CD1c-positive myeloid dendritic cell (primary cell): ENCODE results near the gene DDTL.
"Not testable (repeated sequence)": the region's sequence is repeated elsewhere in the genome, so short reads cannot be mapped to it uniquely, and the experiment has no call there.

Experiments used
- DNase-seq: peaks from one replicate; pipeline ENCODE4 v3.0.0-alpha.2; 2016; ENCODE audit errors: extremely low spot score

Gene DDTL

DNA sequence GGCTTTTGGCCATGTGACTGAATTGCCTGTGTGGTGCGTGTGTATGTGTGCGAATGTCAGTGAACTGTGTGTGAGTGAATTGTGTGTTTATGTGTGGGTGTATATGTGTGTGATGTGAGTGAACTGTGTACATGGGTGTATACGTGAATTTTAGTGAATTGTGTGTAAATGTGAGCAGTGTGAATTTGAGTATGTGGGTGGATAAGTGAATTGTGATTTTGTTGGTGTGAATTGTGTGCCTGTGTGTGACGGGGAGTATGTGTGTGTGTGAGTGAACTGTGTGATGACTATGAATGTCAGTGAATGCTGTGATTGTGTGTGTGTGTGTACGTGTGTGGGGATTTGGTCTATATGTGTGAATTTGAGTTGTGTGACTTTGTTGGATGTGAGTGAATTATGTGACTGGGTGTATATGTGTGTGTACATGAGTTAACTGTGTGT lies 3.5 kb downstream of the DDTL start:
- DNase-seq, result no peak

DNA sequence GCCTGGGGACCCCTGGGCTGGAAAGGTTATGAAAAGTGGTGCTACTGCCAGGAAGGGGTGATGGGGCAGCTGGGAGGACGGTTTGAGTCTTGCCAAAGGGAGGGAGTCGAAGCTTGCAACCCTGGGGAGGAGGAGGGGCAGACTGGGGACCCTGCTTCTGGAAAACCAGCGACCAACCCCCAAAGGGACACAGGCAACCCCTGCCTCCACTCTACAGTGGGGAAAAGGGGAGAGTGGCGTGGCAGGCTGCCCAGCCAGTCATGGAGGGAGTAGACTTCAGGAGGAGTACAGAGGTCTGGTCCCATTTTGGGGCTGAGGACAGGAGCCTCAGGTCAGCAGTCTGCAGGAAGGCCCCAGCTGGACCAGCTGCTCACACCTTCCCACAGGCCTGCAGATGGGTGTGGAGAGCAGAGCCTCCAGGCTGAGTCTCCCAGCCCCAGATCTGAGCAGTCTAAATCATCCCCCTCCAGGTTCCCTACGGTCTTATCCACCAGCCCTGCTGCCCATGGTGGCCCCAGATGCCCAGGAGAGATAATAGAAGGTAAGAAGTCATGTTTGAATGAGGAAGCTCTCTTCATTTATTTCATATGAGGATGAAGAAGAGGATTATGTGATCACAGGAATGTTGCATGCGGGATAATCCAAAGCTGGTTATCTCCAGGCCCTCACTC lies 4.3 kb downstream of the DDTL start:
- DNase-seq, result no peak

DNA sequence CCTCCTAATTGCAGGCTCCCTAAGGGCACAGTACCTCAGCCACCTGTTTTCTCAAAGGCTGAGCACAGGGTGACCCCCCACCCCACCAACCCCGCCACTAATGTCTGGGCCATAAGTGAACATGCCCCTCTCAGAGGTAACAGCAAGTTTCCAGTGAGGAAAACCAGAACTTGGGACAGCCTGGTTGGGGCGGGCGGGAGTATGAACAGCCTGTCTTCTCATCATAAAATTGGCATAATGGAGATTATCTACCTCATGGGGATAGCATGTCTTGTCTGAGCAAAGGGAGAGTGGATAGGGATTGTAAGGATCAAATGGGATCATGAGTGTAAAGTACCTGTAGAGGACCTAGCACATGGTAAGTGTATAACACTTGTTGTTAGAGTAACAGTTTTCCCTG lies 5.2 kb downstream of the DDTL start:
- not testable (repeated sequence) for DNase-seq

DNA sequence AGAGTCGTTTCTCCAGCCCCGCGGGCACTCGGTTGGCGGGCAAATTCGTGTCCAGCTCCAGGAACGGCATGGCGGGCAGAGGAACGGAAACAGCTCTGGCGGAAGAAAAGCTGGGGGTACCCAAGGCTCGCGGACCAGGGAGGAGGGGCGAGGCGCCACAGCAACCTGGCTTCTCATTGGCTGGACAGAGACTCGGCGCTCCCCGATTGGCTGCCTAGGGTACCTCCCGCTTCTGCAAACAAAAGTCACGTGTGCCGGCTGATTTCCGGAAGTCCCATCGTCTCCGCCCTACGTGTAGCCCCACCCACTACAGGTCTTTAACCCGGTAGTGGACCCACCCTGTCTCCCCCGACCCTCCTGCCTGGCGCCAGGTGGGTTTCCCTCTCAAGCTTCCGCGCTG lies 7.7 kb downstream of the DDTL start, which contains the start of gene DDT:
DDT (minus strand) TSS at position 97 of the 400 bp plus-strand sequence; CDS start at position 70, 27 bp downstream.
- DNase-seq, result not testable (repeated sequence)

DNA sequence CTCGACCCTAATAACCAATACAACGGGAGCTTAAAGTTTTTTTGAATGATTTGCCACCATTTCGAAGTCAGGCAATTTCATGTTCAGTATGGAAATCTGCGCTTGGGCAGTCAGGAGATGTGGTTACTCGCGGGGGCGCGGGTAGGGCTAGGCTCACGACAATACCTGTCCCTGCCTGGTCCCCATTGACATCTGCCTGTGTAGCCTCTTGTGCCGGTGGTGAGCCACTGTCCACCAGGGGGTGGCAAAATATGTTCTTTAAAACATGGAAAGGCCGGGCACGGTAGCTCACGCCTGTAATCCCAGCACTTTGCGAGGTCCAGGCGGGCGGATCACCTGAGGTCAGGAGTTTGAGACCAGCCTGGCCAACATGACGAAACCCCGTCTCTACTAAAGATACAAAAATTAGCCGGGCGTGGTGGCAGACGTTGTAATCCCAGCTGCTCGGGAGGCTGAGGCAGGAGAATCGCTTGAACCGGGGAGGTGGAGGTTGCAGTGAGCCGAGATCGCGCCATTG lies 8.2 kb downstream of the DDTL start:
- DNase-seq, result not testable (repeated sequence)

DNA sequence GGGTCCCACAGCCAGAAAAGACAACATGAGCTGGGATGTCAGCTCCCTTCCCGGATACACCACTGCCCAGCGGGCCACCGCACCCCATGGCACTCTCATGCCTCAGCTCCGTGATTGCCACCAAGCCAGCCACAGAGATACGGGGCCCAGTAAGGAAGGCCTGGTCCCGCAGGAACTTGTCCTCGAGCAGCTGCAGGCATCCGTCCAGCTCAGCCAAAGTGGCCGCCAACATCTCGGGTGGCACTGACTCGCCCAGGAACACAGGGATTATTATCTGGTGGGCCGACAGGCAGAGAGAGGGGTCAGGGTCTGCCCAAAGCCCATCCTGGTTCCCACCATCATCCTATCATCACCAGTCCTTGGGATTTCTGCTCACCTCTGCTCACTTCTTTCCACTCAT lies 10.6 kb downstream of the DDTL start:
- not testable (repeated sequence) for DNase-seq

DNA sequence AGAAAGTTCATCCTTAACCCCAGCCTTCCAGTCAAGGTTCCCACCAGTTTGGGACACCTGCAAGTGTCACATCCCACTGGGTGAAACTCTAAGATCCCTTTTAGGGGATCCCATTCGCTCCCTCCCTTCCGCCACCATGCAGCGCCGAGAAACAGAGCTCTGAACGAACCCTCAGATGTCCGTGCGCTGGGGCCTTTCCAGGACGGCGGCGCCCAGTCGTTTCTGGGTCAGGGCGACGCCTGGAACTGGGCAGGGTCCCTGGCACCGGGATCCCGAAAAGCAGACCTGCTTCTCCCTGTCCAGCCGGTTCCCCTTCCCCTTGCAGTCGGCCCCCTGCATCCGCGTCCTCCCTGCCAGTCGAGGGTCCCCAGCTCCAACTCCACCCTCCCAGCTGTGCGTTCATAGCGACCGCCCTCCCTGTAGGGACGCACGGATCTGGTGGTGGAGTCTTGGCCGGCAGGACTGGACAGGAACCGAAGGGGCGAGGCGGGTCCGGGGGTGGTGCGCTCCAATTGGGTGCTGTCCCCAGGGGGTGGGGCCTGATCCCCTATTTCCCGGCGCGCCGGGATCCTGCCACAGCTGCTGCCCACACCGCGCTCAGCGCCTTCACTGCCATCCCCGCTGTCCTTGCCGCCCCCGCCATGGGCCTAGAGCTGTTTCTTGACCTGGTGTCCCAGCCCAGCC lies 13.0 kb downstream of the DDTL start, which contains the start of gene GSTT2:
GSTT2 (plus strand) TSS at position 578 of the 684 bp plus-strand sequence.
- not testable (repeated sequence) for DNase-seq

DNA sequence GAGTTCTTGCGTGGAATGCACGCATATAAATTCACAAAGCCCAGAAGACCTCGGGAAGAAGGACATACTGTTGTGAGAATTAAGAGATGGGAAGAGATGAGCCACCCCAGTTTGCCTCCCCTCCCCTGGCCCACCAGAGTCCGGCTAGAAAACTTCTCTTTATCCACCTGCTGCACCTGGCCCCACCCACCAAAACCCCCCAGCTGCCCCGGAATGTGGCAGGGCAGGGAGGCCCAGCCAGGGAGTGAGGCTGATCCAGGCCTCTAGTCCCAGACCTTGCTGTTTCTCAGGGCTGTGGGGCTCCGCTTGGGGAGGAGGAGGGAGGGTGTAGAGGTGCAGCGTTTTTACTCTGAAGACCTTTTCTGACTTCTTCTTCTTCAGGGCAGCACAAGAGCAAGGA lies 13.9 kb downstream of the DDTL start:
- DNase-seq, result not testable (repeated sequence)

DNA sequence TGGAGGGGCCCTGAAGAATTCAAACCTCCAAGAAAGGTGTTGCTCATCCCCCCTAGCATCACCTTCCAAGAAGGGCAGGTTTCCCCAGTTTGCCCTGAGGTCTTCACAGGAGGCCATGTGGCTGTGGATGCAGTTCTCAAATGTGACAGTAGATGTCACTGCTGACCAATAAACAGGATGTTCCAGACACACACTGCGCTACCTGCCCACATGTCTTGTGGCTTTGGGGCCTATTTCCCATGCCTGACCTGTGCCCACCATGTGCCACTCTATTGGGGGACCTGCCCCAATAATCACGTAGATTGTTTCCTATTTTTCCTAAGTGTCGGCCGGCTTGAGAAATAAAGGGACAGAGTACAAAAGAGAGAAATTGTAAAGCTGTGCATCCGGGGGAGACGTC lies 17.7 kb downstream of the DDTL start:
- DNase-seq, result peak; percentile 22

DNA sequence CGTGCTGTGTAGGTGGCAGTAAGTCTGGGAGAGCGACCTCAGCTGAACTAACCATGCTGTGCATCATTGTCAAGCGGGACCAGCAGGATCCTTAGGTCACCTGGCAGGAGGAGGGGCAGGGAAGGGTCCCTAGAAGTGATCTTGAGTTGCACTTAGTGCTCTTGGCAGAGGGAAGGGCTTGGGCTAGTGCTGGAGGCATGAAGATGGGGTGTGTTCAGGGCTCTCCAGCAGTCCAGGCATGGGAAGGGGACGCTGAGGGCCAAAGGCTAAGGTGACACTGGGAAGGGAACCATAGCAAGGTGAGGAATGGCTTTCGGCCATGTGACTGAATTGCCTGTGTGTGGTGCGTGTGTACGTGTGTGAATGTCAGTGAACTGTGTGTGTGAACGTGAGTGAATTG lies 19.4 kb downstream of the DDTL start:
- DNase-seq, result not testable (repeated sequence)

DNA sequence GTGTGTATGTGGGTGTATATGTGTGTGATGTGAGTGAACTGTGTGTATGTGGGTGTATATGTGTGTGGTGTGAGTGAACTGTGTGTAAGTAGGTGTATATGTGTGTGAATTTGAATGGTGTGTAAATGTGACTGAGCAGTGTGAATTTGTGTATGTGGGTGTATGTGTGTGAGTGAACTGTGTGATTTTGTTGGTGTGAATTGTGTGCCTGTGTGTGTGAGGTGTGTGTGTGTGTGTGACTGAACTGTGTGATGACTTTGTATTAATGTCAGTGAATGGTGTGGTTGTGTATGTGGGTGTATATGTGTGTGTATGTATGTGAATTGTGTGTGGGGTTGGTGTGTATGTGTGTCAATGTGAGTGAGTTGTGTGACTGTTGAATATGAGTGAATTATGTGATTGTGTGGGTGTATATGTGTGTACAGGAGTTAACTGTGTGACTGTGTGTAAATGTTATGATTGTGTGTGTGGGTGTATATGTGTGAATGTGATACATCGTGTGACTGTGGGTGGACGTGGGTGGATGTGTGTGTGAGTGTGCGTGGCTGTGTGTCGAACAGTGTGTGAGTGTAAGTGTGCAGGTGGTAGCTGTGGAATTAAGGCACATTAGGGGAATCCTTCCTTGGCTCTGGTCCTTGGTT lies 20.0 kb downstream of the DDTL start:
- DNase-seq, result not testable (repeated sequence)

DNA sequence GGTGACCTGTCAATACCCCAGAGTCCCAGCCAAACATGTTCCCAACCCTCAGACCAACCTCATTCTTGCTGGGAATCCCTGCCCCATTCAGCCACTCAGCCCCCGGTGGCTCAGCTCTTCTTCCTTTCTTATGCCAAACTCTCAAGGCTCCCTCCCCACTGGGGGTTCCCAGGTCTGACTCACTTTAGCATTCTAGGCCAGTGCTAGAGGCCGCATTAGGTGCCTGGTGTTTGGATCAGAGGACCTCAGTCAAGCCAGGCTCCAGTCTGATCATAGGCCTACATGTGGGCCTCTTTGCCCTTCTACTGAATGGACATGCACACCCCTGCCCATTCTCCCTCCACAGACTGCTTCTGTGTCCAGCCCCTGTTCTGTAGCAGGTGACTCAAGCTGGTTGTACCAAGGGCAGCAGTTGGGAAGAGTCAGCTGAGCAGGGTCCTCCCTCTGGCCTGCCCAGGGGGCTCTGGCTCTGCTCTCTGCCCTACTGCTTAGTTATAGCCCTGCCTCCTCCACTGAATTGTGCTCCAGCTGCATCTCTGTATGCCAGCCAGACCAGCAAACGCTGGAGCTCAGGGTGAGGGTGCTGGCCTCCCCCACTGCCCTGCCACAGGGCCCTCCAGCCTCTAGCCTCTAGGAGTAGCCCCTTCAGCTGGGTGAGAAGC lies 23.0 kb downstream of the DDTL start:
- not testable (repeated sequence) for DNase-seq

DNA sequence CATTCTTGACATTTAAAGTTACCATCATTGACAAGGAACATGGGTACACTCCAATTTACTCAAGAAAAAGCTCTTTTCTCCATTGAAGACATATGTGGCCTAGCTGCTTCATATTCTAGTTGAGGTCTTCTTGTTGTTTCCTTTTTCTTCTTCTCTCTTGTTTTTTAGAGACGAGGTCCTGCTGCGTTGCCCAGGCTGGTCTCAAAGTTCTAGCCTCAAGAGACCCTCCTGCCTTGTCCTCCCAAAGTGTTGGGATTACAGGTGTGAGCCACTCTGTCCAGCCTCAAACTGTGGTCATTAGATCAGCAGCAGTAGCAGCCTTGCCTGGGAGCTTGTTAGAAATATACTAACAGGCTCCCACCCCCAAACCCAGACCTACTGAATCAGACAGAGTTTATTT lies 26.4 kb downstream of the DDTL start:
- DNase-seq, result not testable (repeated sequence)

DNA sequence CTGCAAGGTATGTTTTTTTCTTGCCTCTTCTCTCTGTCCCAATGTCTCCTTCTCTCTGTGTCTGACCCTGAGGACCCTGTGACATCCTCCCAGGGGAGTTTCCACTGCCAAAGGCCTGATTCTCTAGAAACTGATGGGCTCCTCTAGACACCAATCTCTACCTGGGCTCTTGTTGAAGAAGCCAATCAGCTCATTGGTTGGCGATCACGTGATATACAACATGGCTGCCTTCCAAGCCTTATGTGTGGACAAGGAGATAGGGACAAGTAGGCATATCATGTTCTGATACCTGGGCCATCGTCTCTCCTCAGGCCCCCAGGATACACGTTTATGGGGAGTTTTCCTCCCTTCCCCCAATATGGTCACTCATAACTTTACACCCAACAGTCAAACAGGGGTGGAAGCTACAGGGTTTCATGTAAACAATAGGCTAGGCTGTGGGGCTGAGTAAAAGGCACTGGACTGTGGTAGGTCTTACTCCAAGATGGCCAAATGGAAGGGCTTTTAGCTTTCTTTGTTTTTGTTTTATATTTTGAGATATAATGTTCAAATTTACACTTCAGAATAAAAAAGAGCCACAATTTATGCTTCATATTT lies 27.0 kb downstream of the DDTL start:
- DNase-seq, result not testable (repeated sequence)

DNA sequence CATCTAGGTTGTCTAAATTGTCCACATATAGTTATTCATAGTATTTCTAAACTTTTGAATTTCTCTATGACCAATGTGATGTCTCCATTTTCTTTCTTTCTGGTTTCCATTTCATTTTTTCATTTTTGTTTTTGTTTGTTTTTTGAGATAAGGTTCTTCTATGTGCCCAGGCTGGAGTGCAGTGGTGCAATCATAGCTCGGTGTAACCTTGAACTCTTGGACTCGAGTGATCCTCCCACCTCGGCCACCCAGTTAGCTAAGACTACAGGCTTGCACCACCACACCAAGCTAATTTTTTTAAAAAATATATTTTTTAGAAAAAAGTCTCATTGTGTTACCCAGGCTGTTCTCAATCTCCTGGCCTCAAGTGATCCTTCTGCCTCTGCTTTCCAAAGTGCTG lies 30.4 kb downstream of the DDTL start:
- DNase-seq, result no peak

DNA sequence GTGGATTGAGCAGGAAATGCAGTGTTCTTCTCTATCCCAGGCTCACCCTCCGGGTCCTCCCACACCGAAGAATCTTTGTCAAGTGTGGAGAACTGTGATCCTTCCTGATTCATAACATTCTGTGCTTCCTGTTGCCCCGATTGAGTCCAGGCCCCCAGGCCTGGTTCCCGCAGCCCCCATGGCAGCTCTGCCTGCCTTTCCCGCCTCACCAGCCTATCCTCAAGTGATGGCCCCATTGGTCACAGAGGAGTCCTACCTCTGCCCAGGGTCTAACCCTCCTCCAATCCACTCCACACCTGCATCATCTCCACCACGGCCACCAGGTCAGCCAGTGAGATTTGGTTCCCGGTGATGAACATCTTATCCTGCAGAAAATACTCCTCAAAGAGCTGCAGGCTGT lies 33.1 kb downstream of the DDTL start:
- DNase-seq, result not testable (repeated sequence)

DNA sequence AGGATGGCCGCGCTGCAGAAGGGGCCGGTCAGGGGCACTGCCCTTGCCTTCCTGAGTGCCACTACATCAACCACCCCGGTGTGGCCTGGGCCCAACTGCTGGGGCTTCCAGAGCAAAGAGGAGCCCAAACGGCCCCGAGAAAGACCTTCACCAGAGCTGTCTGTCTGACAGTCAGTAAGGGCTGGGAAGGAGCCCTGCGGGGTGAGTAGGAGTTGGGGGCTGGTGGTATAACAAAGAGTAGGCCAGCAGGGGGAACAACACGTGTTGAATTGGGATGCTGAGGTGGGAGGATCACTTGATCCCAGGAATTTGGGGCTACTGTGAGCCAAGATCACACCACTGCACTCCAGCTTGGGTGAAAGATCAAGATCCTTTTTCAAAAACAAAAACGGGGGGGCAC lies 34.6 kb downstream of the DDTL start:
- no peak for DNase-seq

DNA sequence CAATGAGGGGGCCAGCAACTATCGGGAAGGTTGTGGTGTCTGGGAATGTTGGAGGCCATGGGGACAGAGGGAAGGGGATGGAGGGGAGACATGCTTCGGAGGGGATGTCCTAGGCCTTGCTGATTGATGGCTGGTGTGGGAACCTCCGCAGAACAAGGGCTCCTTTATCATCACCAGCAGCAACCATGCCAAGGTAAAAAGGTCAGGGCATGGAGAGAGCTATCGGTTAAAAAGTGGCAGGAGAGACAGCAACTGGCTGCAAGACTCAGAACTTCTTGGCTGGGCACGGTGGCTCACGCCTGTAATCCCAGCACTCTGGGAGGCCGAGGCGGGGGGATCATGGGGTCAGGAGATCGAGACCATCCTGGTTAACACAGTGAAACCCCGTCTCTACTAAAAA lies 35.6 kb downstream of the DDTL start:
- DNase-seq, result no peak

DNA sequence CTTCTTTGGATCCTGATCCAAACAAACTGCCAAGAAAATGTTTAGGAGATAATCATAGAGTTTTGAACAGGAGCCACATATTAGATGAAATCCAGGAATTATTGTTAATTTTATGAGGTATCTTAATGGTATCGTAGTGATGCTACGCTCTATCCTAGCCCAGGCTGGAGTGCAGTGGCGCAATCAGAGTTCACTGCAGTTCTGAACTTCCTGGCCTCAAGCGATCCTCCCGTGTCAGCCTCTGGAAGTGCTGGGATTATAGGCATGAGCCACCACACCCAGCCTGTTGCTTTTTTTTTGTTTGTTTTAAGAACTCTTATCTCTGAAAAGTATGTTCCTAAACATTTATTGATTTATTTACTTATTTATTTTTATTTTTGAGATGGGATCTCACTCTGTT lies 36.2 kb downstream of the DDTL start:
- no peak for DNase-seq

DNA sequence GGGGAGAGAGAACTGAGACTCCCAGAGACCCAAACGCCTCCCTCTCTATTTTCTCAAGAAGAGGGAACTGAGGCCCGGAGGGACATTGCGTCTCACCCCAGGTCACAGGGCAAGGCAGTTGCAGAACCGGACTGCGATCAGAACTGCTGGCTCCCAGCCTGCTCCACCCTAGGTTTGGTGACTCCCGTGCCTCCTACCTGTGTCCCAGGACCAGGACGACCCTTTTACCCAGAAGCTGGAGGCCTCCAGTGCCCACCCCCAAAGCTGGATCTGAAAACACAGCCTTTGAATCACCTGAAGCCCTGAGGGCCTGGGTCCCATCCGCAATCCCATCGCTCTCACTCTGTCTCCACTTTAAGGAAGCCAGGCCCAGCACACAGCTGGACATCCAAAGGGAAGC lies 37.2 kb downstream of the DDTL start:
- DNase-seq, result peak; percentile 62

DNA sequence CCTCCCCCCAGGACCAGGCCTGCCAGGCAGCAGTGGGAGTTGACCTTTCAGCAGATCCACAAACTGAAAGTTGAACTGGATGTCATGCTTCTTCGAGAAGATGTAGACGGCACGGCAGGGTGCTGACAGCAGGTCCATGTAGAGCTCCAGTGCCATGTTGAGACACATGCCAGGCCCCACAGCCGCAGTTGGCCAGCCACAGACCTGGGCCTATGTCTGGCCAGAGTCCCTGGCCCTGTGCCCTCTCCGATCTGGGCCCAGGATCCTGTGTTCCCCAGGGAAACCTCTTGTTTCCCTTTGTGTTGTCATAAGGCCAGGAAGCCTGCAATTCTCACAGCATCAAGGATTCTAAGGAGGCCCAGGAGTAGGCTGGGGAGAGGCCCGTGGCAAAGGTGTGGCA lies 38.5 kb downstream of the DDTL start, which contains the start of gene GSTT4:
GSTT4 (minus strand) TSS at position 253 of the 400 bp plus-strand sequence; CDS start at position 156, 97 bp downstream.
- peak; percentile 32 for DNase-seq
